Peyer's patch (tissue), 4 donors: ENCODE measurements around the gene BPGM.

Experiments
- CTCF ChIP-seq, 6 experiments: fragments of 450-650 bp in 4 of 6; fragments of 200-600 bp in 2 of 6; sonication (generic) in 1 of 6; IDR thresholded peaks; one replicate each; pipeline ENCODE4 v1.5.1; 2017 to 2019; ENCODE audit warnings: antibody characterized with exemption in 6 of 6, mild to moderate bottlenecking in 3 of 6, moderate library complexity in 1 of 6
- POLR2A ChIP-seq, 2 donors: fragments of 450-650 bp; IDR thresholded peaks; one replicate each; pipeline ENCODE4 v1.5.1; 2017; ENCODE audit warnings: antibody characterized with exemption in 2 of 2, mild to moderate bottlenecking in 2 of 2, moderate library complexity in 2 of 2

- TF ChIP-seq CTCF (IDR thresholded peaks at IDR 0.05) (no peak), POLR2A (IDR thresholded peaks at IDR 0.05) (no peak)
Measured at GRCh38 chr7:134694767-134695166, 48.1 kb downstream of the BPGM start.
